T-helper 2 cell treated with Interferon-gamma antibody and Interleukin-4, amounts not matched to agents 100 ng/mL and 5 ng/mL, for 36 hours (primary cell): ENCODE data around the gene CYS1. TPM values are rescaled to one million over a fixed set of nuclear protein-coding genes. Genes with fewer than 3 reads are reported as not detected.
"Not testable (repeated sequence)": the region's sequence is repeated elsewhere in the genome, so short reads cannot be mapped to it uniquely, and the experiment has no call there.

ENCODE experiments used
- intact Hi-C: fragments of 100-400 bp; cut with micrococcal nuclease; formaldehyde crosslinking; loops from one replicate; pipeline ENCODE4 v1.15.1; 2023
- total RNA-seq: library from RNA; stranded (reverse); gene quantifications from 2 replicates; pipeline ENCODE4 v1.2.3, GENCODE V29; 2022

CYS1 gene
- 0.70 and 0.73 TPM in 2 replicates for total RNA-seq

- intact Hi-C loops = no loop called here
Measured at GRCh38 chr2:10079870-10080535, at the start of gene CYS1. Gene CYS1, minus strand, starts transcription at chr2:10080411. Its CDS starts 188 bp downstream, at chr2:10080223.

GRCh38 chr2:10129490-10129889, 49.3 kb upstream of the CYS1 start:
- intact Hi-C loops = no loop called here

- intact Hi-C loops = no loop called here
Measured at GRCh38 chr2:10128420-10128819, 48.2 kb upstream of the CYS1 start.

- intact Hi-C loops = no loop called here
Measured at GRCh38 chr2:10126632-10127026, 46.4 kb upstream of the CYS1 start.

GRCh38 chr2:10125842-10126631, 45.8 kb upstream of the CYS1 start:
- intact Hi-C loops = no loop called here

GRCh38 chr2:10124538-10125045, 44.4 kb upstream of the CYS1 start:
- intact Hi-C loops = loop anchor here (1.0 to 5.0 kb wide), 6 partner anchors 181 to 1442 kb away; partner anchors contain the start of genes ID2 and PDIA6

GRCh38 chr2:10123281-10123680, 43.1 kb upstream of the CYS1 start:
- intact Hi-C loops = loop anchor here (1.0 to 5.0 kb wide), 4 partner anchors 179 to 1441 kb away; partner anchors contain the start of genes HPCAL1, ID2 and PDIA6

GRCh38 chr2:10122500-10123280, 42.5 kb upstream of the CYS1 start, which contains the start of gene RRM2:
Gene RRM2, plus strand, starts transcription at chr2:10122739. Its CDS starts 60 bp downstream, at chr2:10122799.
- intact Hi-C loops = loop anchor here (1.0 to 5.0 kb wide), 5 partner anchors 41 to 1440 kb away; partner anchors contain the start of genes HPCAL1, ID2 and PDIA6

- intact Hi-C loops = loop anchor here (1.0 to 5.0 kb wide), 11 partner anchors 76 to 1439 kb away; partner anchors contain the start of genes ADAM17, ID2, ODC1 and PDIA6
Measured at GRCh38 chr2:10120877-10121574, 40.8 kb upstream of the CYS1 start.

GRCh38 chr2:10120158-10120876, 40.1 kb upstream of the CYS1 start:
- intact Hi-C loops = loop anchor here (1.0 to 5.0 kb wide), 11 partner anchors 76 to 1438 kb away; partner anchors contain the start of genes ADAM17, ID2, ODC1 and PDIA6

GRCh38 chr2:10119601-10120157, 39.5 kb upstream of the CYS1 start:
- intact Hi-C loops = loop anchor here (1.0 to 5.0 kb wide), 11 partner anchors 75 to 1437 kb away; partner anchors contain the start of genes ADAM17, ID2, ODC1 and PDIA6

- intact Hi-C loops = no loop called here
Measured at GRCh38 chr2:10119027-10119325, 38.8 kb upstream of the CYS1 start.

- intact Hi-C loops = no loop called here
Measured at GRCh38 chr2:10109311-10109710, 29.1 kb upstream of the CYS1 start.

- intact Hi-C loops = not testable (repeated sequence)
Measured at GRCh38 chr2:10104906-10105305, 24.7 kb upstream of the CYS1 start.

- intact Hi-C loops = no loop called here
Measured at GRCh38 chr2:10103179-10103578, 23.0 kb upstream of the CYS1 start.

- intact Hi-C loops = no loop called here
Measured at GRCh38 chr2:10101491-10101890, 21.3 kb upstream of the CYS1 start.

- intact Hi-C loops = loop anchor here (1.0 kb wide), 1 partner anchor 25 kb away; no protein-coding TSS in a partner anchor
Measured at GRCh38 chr2:10097352-10098148, 17.3 kb upstream of the CYS1 start.

GRCh38 chr2:10096641-10097040, 16.4 kb upstream of the CYS1 start:
- intact Hi-C loops = loop anchor here (1.0 kb wide), 1 partner anchor 24 kb away; no protein-coding TSS in a partner anchor
